Tibial nerve (tissue), 4 donors: ENCODE data around the gene MLYCD.

ENCODE experiments used
- EP300 ChIP-seq, 2 donors: sonication (generic); formaldehyde crosslinking; IDR thresholded peaks; one replicate each; pipeline ENCODE4 v1.6.1; 2017; ENCODE audit warnings: antibody characterized with exemption in 2 of 2, mild to moderate bottlenecking in 1 of 2
- POLR2A ChIP-seq, 2 donors: fragments of 450-650 bp; IDR thresholded peaks; one replicate each; pipeline ENCODE4 v1.6.1; 2017; ENCODE audit warnings: antibody characterized with exemption in 2 of 2, mild to moderate bottlenecking in 2 of 2, moderate library complexity in 2 of 2
- TF ChIP-seq, protein P1 (sequence below), 5 experiments: fragments of 200-600 bp in 3 of 5; fragments of 450-650 bp in 2 of 5; sonication (generic) in 3 of 5; IDR thresholded peaks; one replicate each; pipeline ENCODE4 v1.5.1; 2016 to 2019; ENCODE audit warnings: antibody characterized with exemption in 5 of 5, mild to moderate bottlenecking in 3 of 5, moderate library complexity in 2 of 5

DNA sequence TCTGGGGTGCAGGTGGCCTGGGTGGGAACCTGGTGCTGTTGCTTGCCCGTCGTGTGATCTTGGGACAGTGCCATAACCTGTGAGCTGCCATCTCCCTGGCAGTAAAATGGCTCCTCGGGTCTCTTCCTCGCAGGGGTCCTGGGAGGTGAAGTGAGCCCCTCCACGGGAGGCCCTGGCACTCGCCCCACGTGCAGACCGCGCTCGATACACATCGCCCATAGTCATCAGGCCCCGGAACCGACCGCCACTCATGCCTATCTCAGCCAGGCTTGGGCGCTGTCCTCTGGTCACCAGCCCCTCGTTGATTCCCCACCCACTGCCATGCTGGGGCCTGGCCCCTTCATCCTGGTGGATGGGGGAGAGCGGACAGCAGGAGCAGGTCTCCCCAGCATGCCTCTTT, 32.6 kb downstream of the MLYCD start:
- TF ChIP-seq POLR2A (IDR thresholded peaks at IDR 0.05) (no peak), EP300 (IDR thresholded peaks at IDR 0.05) (no peak)
- TF ChIP-seq, protein P1, sequence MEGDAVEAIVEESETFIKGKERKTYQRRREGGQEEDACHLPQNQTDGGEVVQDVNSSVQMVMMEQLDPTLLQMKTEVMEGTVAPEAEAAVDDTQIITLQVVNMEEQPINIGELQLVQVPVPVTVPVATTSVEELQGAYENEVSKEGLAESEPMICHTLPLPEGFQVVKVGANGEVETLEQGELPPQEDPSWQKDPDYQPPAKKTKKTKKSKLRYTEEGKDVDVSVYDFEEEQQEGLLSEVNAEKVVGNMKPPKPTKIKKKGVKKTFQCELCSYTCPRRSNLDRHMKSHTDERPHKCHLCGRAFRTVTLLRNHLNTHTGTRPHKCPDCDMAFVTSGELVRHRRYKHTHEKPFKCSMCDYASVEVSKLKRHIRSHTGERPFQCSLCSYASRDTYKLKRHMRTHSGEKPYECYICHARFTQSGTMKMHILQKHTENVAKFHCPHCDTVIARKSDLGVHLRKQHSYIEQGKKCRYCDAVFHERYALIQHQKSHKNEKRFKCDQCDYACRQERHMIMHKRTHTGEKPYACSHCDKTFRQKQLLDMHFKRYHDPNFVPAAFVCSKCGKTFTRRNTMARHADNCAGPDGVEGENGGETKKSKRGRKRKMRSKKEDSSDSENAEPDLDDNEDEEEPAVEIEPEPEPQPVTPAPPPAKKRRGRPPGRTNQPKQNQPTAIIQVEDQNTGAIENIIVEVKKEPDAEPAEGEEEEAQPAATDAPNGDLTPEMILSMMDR (IDR thresholded peaks at IDR 0.05) = no peak
